Kidney epithelial cell (primary cell): ENCODE measurements around the gene HOMEZ. TPM values are rescaled to one million over a fixed set of nuclear protein-coding genes. Genes with fewer than 3 reads are reported as not detected.
"Not testable (repeated sequence)": the region's sequence is repeated elsewhere in the genome, so short reads cannot be mapped to it uniquely, and the experiment has no call there.

Experiments
- DNase-seq: peaks from one replicate; pipeline ENCODE4 v3.0.0-alpha.2; 2010; ENCODE audit warnings: low read depth
- H3K27me3 ChIP-seq: 2 replicates; pipeline ENCODE4 v1.6.0; 2011; ENCODE audit warnings: low read length; ENCODE audit not compliant: control insufficient read depth, insufficient read depth
- H3K36me3 ChIP-seq: 2 replicates; pipeline ENCODE4 v1.5.1; 2011; ENCODE audit warnings: low read length; ENCODE audit not compliant: control insufficient read depth, insufficient read depth
- H3K4me3 ChIP-seq: 2 replicates; pipeline ENCODE4 v1.5.1; 2011; ENCODE audit warnings: low read depth, mild to moderate bottlenecking, control low read depth, low read length
- total RNA-seq: library from RNA; depleted of rRNA; stranded (reverse); fragments of >200 nt; gene quantifications from 2 replicates; pipeline ENCODE4 v1.2.3, GENCODE V29; 2015
- TF ChIP-seq, protein P1 (sequence below): IDR thresholded peaks from 2 replicates; pipeline ENCODE4 v1.5.1; 2011; ENCODE audit warnings: mild to moderate bottlenecking, moderate library complexity, low read length, control low read depth, inconsistent platforms; ENCODE audit not compliant: insufficient read depth, poor library complexity, severe bottlenecking

Gene HOMEZ
- total RNA-seq, 1 donor from 2014 or later = 24.3 TPM

DNA sequence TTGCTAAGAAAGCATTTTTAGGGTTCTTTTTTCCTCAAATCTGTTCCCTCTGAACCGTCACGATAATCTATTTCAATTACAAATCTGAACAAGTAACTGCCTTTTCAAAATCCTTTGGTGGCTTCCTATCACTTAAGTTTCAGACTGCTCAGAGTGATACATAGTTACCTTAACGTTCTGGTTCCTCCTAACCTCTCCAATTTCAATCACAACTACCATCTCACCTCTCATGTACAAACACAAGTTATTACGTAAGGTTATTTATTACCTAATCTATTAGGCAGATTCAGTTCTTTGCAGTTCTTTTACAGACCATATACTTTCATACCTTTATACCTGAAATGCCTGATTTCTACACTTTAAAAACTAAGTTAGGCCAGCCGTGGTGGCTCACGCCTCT is 36.1 kb downstream of the HOMEZ start:
- H3K36me3 ChIP-seq = no peaks in the 10 kb centered on the region
- no peak for DNase-seq
- TF ChIP-seq, protein P1, sequence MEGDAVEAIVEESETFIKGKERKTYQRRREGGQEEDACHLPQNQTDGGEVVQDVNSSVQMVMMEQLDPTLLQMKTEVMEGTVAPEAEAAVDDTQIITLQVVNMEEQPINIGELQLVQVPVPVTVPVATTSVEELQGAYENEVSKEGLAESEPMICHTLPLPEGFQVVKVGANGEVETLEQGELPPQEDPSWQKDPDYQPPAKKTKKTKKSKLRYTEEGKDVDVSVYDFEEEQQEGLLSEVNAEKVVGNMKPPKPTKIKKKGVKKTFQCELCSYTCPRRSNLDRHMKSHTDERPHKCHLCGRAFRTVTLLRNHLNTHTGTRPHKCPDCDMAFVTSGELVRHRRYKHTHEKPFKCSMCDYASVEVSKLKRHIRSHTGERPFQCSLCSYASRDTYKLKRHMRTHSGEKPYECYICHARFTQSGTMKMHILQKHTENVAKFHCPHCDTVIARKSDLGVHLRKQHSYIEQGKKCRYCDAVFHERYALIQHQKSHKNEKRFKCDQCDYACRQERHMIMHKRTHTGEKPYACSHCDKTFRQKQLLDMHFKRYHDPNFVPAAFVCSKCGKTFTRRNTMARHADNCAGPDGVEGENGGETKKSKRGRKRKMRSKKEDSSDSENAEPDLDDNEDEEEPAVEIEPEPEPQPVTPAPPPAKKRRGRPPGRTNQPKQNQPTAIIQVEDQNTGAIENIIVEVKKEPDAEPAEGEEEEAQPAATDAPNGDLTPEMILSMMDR = no peak
- H3K4me3 ChIP-seq = no peak overlapping the region
- no peaks in the 10 kb centered on the region for H3K27me3 ChIP-seq

DNA sequence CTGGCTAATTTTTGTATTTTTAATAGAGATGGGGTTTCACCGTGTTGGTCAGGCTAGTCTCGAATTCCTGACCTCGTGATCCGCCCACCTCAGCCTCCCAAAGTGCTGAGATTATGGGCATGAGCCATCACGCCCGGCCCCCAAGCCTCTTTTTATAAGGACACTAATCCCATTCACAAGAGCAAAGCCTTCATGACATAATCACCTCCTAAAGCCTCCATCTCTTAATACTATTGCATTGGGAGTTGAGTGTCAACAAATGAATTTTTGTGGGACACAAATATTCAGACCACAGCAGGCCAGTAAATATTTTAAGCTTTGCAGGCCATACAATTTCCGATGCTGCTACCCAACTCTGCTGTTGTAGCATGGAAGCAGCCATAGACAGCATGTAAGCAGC is 37.3 kb downstream of the HOMEZ start:
- H3K27me3 ChIP-seq = no peaks in the 10 kb centered on the region
- no peak overlapping the region for H3K4me3 ChIP-seq
- TF ChIP-seq, protein P1 = no peak
- no peak for DNase-seq
- no peaks in the 10 kb centered on the region for H3K36me3 ChIP-seq

DNA sequence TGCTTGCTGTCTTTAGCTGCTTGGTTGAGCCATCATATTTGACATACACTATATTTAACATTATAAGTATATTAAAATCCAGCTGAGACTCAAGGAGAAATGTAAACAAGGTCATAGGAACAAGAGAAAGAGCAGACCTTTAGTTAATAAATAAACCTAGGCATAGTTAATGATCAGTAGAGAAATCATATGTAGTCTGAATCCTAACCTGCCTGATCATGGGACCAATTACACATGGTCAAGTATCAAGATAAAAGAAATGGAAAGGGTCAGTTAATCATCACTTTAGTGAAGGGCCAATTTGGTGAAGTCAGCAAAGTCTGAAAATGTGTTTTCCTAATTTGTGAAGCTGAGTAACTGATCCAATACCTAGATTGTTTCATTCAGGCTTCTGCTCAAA is 40.6 kb downstream of the HOMEZ start:
- peak; percentile 5 for DNase-seq
- no peak overlapping the region for H3K4me3 ChIP-seq
- no peaks in the 10 kb centered on the region for H3K27me3 ChIP-seq
- no peaks in the 10 kb centered on the region for H3K36me3 ChIP-seq
- TF ChIP-seq, protein P1 = no peak

DNA sequence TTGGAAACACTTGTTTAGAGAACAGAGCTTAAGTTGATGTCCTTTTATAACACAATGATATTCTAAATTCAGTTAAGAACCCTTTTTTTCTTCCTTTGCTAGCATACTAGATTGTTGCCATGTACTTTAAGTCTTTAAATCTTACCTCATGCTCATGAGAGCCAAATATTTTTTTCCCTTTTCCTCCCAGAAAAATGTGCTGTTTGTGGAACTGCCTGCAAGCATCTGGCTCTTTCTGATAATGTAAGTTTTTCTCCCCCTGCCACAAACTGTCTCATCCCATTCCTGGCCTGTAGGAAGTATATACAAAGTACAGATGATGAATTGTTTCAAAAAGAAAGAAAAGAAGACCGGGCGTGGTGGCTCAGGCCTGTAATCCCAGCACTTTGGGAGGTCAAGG is 42.9 kb downstream of the HOMEZ start:
- Histone ChIP-seq H3K36me3 (no peaks in the 10 kb centered on the region), H3K27me3 (no peaks in the 10 kb centered on the region), H3K4me3 (no peak overlapping the region)
- DNase-seq = no peak
- TF ChIP-seq, protein P1 = no peak

DNA sequence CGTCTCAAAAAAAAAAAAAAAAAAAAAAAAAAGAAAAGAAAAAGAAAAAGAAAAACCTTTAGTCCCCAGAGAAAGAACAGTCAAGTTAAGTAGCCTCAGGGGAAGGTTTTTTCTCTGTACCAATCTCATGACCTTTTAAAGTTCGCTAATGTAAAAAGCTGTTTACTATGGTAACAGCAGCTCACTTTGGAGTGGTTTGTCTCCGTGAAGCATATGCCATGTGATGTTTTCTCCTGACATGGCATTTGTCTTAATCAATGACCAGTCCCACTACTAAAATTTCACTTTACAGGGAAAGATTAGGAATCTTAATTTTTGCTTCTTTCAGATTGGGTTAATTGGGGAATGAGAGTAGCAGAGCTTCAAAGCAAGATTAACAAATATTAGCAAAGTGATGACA is 43.9 kb downstream of the HOMEZ start:
- Histone ChIP-seq H3K36me3 (no peaks in the 10 kb centered on the region), H3K4me3 (no peak overlapping the region), H3K27me3 (no peaks in the 10 kb centered on the region)
- TF ChIP-seq, protein P1 = no peak
- no peak for DNase-seq

DNA sequence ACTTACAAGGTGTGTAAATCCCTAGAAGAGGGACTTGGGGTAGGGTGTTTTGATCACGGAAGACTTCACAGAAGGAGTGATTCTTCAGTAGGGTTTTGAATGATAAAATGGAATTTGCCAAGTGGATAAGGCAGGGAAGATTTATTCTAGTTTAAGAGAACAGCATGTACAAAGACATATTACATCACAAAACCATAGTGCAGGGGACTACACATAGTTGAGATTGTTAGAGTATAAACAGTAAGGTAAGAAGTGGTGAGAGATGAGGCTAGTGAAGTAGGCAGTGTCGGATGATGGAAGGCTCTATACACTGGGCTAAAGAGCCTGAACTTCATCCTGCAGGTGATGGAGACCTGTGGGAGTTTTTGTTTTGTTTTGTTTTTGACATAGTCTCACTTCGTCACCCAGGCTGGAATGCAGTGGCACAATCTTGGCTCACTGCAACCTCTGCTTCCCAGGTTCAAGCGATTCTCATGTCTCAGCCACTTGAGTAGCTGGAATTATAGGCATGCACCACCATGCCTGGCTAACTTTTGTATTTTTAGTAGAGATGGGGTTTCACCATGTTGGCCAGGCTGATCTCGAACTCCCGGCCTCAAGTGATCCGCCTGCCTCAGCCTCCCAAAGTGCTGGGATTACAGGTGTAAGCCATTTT is 44.7 kb downstream of the HOMEZ start:
- not testable (repeated sequence) for H3K4me3 ChIP-seq, H3K36me3 ChIP-seq, DNase-seq, H3K27me3 ChIP-seq
